NB4 (cell line): Measurements from ENCODE around the gene ZNF331.

Source experiments
- DNase-seq: peaks from one replicate; pipeline ENCODE4 v3.0.0; 2010; ENCODE audit warnings: low read depth
- H3K4me3 ChIP-seq: one replicate; pipeline ENCODE4 v1.5.1; 2011; ENCODE audit warnings: mild to moderate bottlenecking, low read depth, low read length, moderate library complexity
- CTCF ChIP-seq: IDR thresholded peaks from one replicate; pipeline ENCODE4 v1.5.1; 2012; ENCODE audit warnings: low read depth, low read length
- MAX ChIP-seq: IDR thresholded peaks from 2 replicates; pipeline ENCODE4 v1.6.1; 2011; ENCODE audit warnings: low read depth, low read length
- MYC ChIP-seq: IDR thresholded peaks from 2 replicates; pipeline ENCODE4 v1.6.1; 2011; ENCODE audit warnings: low read depth, low read length
- POLR2A ChIP-seq: IDR thresholded peaks from 2 replicates; pipeline ENCODE4 v1.6.1; 2011; ENCODE audit warnings: mild to moderate bottlenecking; ENCODE audit not compliant: insufficient read length; ENCODE audit errors: extremely low read depth

Gene ZNF331

GRCh38 chr19:53626486-53626885, 88.5 kb downstream of the ZNF331 start:
- TF ChIP-seq MAX (no peak), POLR2A (no peak), MYC (no peak), CTCF (no peak)
- DNase-seq = no peak
- no peak overlapping the region for H3K4me3 ChIP-seq

- DNase-seq = no peak
- TF ChIP-seq MAX = no peak
- TF ChIP-seq CTCF = no peak
- no peak for TF ChIP-seq POLR2A
- TF ChIP-seq MYC = no peak
- H3K4me3 ChIP-seq = no peak overlapping the region
These were observed 89.0 kb downstream of the ZNF331 start for GRCh38 chr19:53626976-53627375.
